Activated T-helper 2 cell treated with anti-CD3 and anti-CD28 coated beads, Interferon-gamma antibody, Interleukin-2, Interleukin-4, amounts not matched to agents 10 μg/mL and 5 μg/mL and 100 μg/mL, durations not matched to agents 14 hours and 24 hours and 36 hours (primary cell): ENCODE data around the gene NCOA1. TPM values are rescaled to one million over a fixed set of nuclear protein-coding genes. Genes with fewer than 3 reads are reported as not detected.
A peak's percentile ranks its signal among the peaks of the same experiment; 100 is the strongest.

Experiments used
- DNase-seq: peaks from one replicate; pipeline ENCODE4 v3.0.0; 2021; ENCODE audit warnings: low spot score
- H3K27ac Mint-ChIP-seq: one replicate; pipeline ENCODE4 v1.8.0; 2021; ENCODE audit warnings: mixed read lengths
- H3K27me3 Mint-ChIP-seq: one replicate; pipeline ENCODE4 v1.8.0; 2021; ENCODE audit warnings: low read depth, mixed read lengths
- H3K36me3 Mint-ChIP-seq: one replicate; pipeline ENCODE4 v1.8.0; 2021; ENCODE audit warnings: low read depth, mixed read lengths
- H3K4me1 Mint-ChIP-seq: one replicate; pipeline ENCODE4 v1.8.0; 2021; ENCODE audit warnings: low read depth, mixed read lengths
- H3K4me3 Mint-ChIP-seq: one replicate; pipeline ENCODE4 v1.8.0; 2021; ENCODE audit warnings: low read depth, mild to moderate bottlenecking, moderate library complexity, mixed read lengths
- H3K9me3 Mint-ChIP-seq: one replicate; pipeline ENCODE4 v1.8.0; 2021; ENCODE audit warnings: mixed read lengths
- intact Hi-C: fragments of 100-400 bp; cut with micrococcal nuclease; formaldehyde crosslinking; loops from one replicate; pipeline ENCODE4 v1.15.1; 2023
- total RNA-seq: library from RNA; stranded (reverse); gene quantifications from 2 replicates; pipeline ENCODE4 v1.2.3, GENCODE V29; 2022

The NCOA1 gene
- total RNA-seq: 28.2 and 28.3 TPM in 2 replicates

- Mint-ChIP-seq H3K4me3 (peak within 1 kb of the TSS; percentile 93), H3K4me1 (peaks cover 44% of the 10 kb centered on the region), H3K27ac (peak within 1 kb of the TSS; percentile 92), H3K9me3 (no peaks in the 10 kb centered on the region), H3K27me3 (peaks cover 4% of the 10 kb centered on the region), H3K36me3 (peaks cover 9% of the 10 kb centered on the region)
- DNase-seq: peak; percentile 88
- intact Hi-C loops: loop anchor here (2.0 to 5.0 kb wide), 6 partner anchors 18 to 551 kb away; partner anchors contain the start of genes CENPO, EFR3B, FKBP1B and PTRHD1
Observed at GRCh38 chr2:24490690-24491541, at the start of gene NCOA1. TSS of gene NCOA1 (plus strand) at chr2:24491254. CDS start at chr2:24658678, 167,424 bp downstream.

DNA sequence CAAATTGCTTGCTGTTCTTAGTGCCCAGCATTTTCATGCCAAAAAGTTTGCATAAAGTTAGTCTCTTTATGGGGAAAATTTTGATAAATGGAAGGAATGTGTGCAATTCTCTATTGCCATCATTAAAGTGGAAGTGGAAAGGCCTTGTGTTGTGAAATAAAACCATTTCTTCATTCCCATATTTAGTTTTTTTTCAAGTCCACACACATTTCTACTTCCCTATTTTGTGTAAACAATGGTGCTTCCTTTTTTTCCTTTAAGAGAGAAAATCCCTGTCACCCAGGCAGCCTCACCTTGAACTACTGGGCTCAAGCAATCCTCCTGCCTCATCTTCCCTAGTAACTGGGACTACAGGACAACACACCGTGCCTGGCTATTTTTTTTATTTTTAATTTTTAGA is 42.3 kb upstream of the NCOA1 start:
- Mint-ChIP-seq H3K36me3 (no peaks in the 10 kb centered on the region), H3K27ac (no peak overlapping the region), H3K4me1 (no peaks in the 10 kb centered on the region), H3K9me3 (peaks cover 13% of the 10 kb centered on the region), H3K27me3 (peaks cover 13% of the 10 kb centered on the region), H3K4me3 (no peak overlapping the region)
- intact Hi-C loops: no loop called here
- no peak for DNase-seq

- Mint-ChIP-seq H3K4me3 (no peak overlapping the region), H3K27ac (no peak overlapping the region), H3K36me3 (no peaks in the 10 kb centered on the region), H3K9me3 (peaks cover 13% of the 10 kb centered on the region), H3K4me1 (no peaks in the 10 kb centered on the region), H3K27me3 (peaks cover 13% of the 10 kb centered on the region)
- intact Hi-C loops: no loop called here
- DNase-seq: no peak
Observed at GRCh38 chr2:24449344-24449743, 41.7 kb upstream of the NCOA1 start.

GRCh38 chr2:24451805-24452501 is 39.1 kb upstream of the NCOA1 start:
- Mint-ChIP-seq H3K9me3 (peaks cover 13% of the 10 kb centered on the region), H3K4me1 (peaks cover 5% of the 10 kb centered on the region), H3K4me3 (no peak overlapping the region), H3K27ac (no peak overlapping the region), H3K36me3 (no peaks in the 10 kb centered on the region), H3K27me3 (peaks cover 12% of the 10 kb centered on the region)
- intact Hi-C loops: no loop called here
- no peak for DNase-seq

DNA sequence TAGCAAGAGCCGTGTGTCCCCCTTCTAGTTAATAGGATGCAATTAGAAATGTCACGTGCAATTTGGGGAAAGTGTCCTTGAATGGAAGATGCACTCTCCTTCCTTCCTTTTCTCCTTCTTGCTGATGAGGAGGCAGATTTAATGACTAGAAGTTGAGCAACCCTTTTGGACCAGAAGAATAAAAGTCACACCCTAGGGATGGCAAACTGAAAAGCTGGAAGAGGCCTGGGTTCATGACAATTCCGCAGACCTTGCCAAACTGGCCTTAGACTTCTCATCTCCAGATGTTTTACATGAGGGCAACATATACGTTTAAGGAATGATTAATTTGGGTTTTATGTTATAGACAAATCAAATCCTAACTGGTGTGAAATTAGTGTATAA is 38.6 kb upstream of the NCOA1 start:
- Mint-ChIP-seq H3K4me3 (no peak overlapping the region), H3K27me3 (peaks cover 12% of the 10 kb centered on the region), H3K36me3 (no peaks in the 10 kb centered on the region), H3K4me1 (peaks cover 5% of the 10 kb centered on the region), H3K9me3 (peaks cover 13% of the 10 kb centered on the region), H3K27ac (no peak overlapping the region)
- no peak for DNase-seq
- intact Hi-C loops: no loop called here

DNA sequence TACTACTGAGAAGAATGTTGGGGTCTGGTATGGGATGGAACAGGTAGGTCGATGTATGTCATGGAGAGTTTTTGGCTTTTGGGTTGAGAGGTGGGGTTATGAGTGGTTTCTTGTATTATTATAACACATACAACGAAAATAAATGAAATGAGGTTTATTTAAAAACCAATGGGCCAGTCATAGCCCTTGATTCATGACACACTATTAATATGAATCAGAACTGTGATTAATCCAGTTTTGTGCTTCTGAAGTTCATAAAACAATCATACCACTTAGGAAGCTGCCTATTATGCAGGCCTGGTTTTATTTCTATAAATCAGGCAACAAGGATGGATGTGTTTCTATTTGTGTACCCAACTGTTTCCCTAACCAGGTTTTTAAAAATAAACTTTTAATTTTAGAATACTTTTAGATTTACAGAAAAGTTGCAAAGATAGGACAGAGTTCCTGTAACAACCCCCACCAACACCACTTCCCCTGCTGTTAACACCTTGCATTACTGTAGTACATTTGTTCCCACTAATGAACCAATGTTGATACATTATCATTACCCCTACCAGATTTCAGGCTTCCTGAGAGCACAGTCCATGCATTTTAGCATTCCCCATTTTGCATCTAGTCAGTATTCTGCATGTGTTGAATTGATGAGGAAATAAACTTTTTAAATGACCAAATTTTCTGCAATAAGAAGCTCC is 37.5 kb upstream of the NCOA1 start:
- no peak for DNase-seq
- peaks cover 5% of the 10 kb centered on the region for H3K4me1 Mint-ChIP-seq
- intact Hi-C loops: no loop called here
- peaks cover 11% of the 10 kb centered on the region for H3K9me3 Mint-ChIP-seq
- no peaks in the 10 kb centered on the region for H3K36me3 Mint-ChIP-seq
- H3K27ac Mint-ChIP-seq: no peak overlapping the region
- peaks cover 8% of the 10 kb centered on the region for H3K27me3 Mint-ChIP-seq
- no peak overlapping the region for H3K4me3 Mint-ChIP-seq

- intact Hi-C loops: no loop called here
Observed at GRCh38 chr2:24454294-24454693, 36.8 kb upstream of the NCOA1 start.

DNA sequence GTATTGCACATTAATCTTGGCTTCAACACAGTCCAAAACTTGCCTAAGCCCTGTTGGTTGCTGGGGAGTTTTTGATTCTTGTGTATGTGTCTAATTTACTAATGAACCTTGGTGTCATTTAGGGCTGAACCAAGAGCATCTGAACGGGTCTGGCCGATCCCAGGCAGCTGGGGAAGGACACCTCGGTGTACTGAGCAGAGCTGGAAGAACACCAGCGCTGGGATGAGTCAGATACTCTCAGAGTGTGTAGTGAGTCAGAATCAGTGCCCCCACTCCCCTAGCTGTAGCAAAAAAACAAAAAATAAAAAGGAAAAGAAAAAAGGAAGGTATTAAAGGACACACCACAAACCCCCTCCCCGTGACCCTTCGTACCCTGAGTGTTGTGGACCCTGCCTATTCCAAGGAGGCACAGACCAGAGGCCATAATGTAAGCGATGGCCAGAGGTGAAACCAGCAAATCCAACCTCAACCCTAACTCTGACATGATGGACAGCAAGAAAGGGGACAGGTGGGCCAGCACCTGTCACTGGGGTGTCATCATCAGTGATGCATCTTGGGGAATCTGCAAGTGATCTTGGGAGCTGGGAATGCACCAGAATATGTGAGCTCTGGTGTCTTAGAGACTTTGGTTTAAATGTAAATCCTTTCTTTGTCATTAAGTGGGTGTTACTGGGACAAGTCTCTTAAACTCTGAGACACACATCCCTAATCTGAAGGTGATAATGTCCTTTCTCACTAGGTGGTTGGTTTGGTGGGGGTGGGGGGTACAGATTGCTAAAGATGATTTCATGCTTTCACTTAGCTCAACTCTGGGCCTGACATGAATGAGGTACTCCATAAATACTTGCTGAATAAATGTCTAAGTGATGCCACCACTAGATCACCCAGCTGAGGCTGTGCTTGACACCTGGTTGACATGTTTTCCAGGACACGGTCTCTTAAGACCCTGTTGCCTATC is 34.2 kb upstream of the NCOA1 start:
- Mint-ChIP-seq H3K4me3 (no peak overlapping the region), H3K27ac (no peak overlapping the region)
- DNase-seq: no peak

More at GRCh38 chr2:24454294-24454693, 36.8 kb upstream of the NCOA1 start:
- H3K4me3 Mint-ChIP-seq: no peak overlapping the region
- H3K36me3 Mint-ChIP-seq: no peaks in the 10 kb centered on the region
- H3K27me3 Mint-ChIP-seq: peaks cover 11% of the 10 kb centered on the region
- peaks cover 5% of the 10 kb centered on the region for H3K4me1 Mint-ChIP-seq
- peaks cover 8% of the 10 kb centered on the region for H3K9me3 Mint-ChIP-seq
- DNase-seq: no peak
- no peak overlapping the region for H3K27ac Mint-ChIP-seq

GRCh38 chr2:24457696-24458386 is 33.2 kb upstream of the NCOA1 start:
- H3K27me3 Mint-ChIP-seq: peaks cover 11% of the 10 kb centered on the region
- H3K4me1 Mint-ChIP-seq: peaks cover 13% of the 10 kb centered on the region
- no peaks in the 10 kb centered on the region for H3K9me3 Mint-ChIP-seq
- no peak overlapping the region for H3K27ac Mint-ChIP-seq
- intact Hi-C loops: no loop called here
- DNase-seq: no peak
- no peak overlapping the region for H3K4me3 Mint-ChIP-seq
- H3K36me3 Mint-ChIP-seq: no peaks in the 10 kb centered on the region

More for the DNA sequence above, 34.2 kb upstream of the NCOA1 start:
- Mint-ChIP-seq H3K36me3 (no peaks in the 10 kb centered on the region), H3K27me3 (peaks cover 11% of the 10 kb centered on the region), H3K9me3 (no peaks in the 10 kb centered on the region), H3K4me1 (peaks cover 10% of the 10 kb centered on the region)
- intact Hi-C loops: no loop called here

- Mint-ChIP-seq H3K4me1 (peaks cover 13% of the 10 kb centered on the region), H3K27me3 (peaks cover 9% of the 10 kb centered on the region), H3K9me3 (no peaks in the 10 kb centered on the region), H3K36me3 (no peaks in the 10 kb centered on the region), H3K27ac (no peak overlapping the region), H3K4me3 (no peak overlapping the region)
- DNase-seq: no peak
- intact Hi-C loops: no loop called here
Observed at GRCh38 chr2:24459224-24460161, 31.6 kb upstream of the NCOA1 start.

GRCh38 chr2:24461685-24462084 is 29.4 kb upstream of the NCOA1 start:
- no peaks in the 10 kb centered on the region for H3K9me3 Mint-ChIP-seq
- no peaks in the 10 kb centered on the region for H3K36me3 Mint-ChIP-seq
- no peak overlapping the region for H3K27ac Mint-ChIP-seq
- H3K27me3 Mint-ChIP-seq: peaks cover 3% of the 10 kb centered on the region
- H3K4me3 Mint-ChIP-seq: no peak overlapping the region
- intact Hi-C loops: no loop called here
- peaks cover 8% of the 10 kb centered on the region for H3K4me1 Mint-ChIP-seq
- no peak for DNase-seq
